H1 (cell line): Measurements from ENCODE around the gene SH3PXD2A. TPM values are rescaled to one million over a fixed set of nuclear protein-coding genes. Genes with fewer than 3 reads are reported as not detected.

Experiments
- SAP30 ChIP-seq: fragments of 300-600 bp; sonication (generic); IDR thresholded peaks from 2 replicates; pipeline ENCODE4 v1.7.1; 2012; ENCODE audit warnings: low read length, moderate library complexity, mild to moderate bottlenecking, inconsistent platforms; ENCODE audit not compliant: insufficient read depth, insufficient replicate concordance
- polyA plus RNA-seq, 7 experiments: library from polyadenylated mRNA; depleted of rRNA in 3 of 7; stranded (reverse) in 5 of 7; unstranded in 2 of 7; fragments of >200 nt in 5 of 7; fragments of 200-250 nt in 2 of 7; gene quantifications; 1 replicate in 5 of 7; 2 replicates in 1 of 7; 4 replicates in 1 of 7; pipeline versions ENCODE4 v1.2.1 to v1.2.3, GENCODE V29; 2011 to 2013; ENCODE audit warnings: missing spikeins in 2 of 7, mixed read lengths in 2 of 7
- total RNA-seq: library from RNA; stranded (reverse); fragmentation: NEBNext Ultra II Directional; extraction: Animal tissue kit (Norgen Biotek cat#: 25700); gene quantifications from 2 replicates; pipeline ENCODE4 v1.2.1, GENCODE V29; 2021

The SH3PXD2A gene
- total and polyA plus RNA-seq, 2 of the 8 experiments (the other 6 are each of a cell fraction or from before 2014, with no cell fraction given): 5.4 to 16.3 TPM

DNA sequence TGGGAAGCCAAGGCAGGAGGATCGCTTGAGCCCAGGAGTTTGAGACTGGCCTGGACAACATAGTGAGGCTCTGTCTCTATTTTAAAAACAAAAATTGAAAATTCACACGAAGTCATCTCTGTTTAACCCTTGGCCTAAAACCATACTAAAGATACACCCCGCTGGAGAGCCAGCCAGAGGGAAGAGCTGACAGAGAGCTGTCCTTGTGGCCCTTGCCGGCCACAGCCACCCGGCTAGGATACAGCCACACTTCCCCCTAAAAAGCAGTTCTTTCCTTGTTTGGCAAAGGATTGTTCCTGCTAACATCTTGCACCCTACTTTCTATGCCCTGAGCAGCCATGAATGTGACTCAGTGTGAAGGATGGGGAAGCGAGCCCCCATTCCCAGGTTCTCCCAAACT is 49.6 kb downstream of the SH3PXD2A start (continued):
- TF ChIP-seq SAP30: no peak
- TF ChIP-seq, all 59 proteins: peak for 0
